Neural progenitor cell (in vitro differentiated cells): ENCODE measurements around the gene SARM1. TPM values are rescaled to one million over a fixed set of nuclear protein-coding genes. Genes with fewer than 3 reads are reported as not detected.
A peak's percentile ranks its signal among the peaks of the same experiment; 100 is the strongest.

Source experiments
- DNase-seq: peaks from one replicate; pipeline ENCODE4 v3.0.0-alpha.2; 2016; ENCODE audit warnings: low spot score
- H2AFZ ChIP-seq: fragments of 200-600 bp; sonication (generic); replicated peaks from 2 replicates; pipeline ENCODE4 v1.6.1; 2016; ENCODE audit warnings: antibody characterized with exemption
- H3F3A ChIP-seq: fragments of 200-600 bp; sonication (generic); 2 replicates; pipeline ENCODE4 v1.6.1; 2016; ENCODE audit warnings: antibody characterized with exemption, low read depth
- H3K27ac ChIP-seq: fragments of 200-600 bp; sonication (generic); 2 replicates; pipeline ENCODE4 v1.5.1; 2016; ENCODE audit warnings: mild to moderate bottlenecking
- H3K27me3 ChIP-seq: fragments of 200-600 bp; sonication (generic); 2 replicates; pipeline ENCODE4 v1.6.1; 2016; ENCODE audit warnings: mild to moderate bottlenecking, moderate library complexity
- H3K36me3 ChIP-seq: fragments of 200-600 bp; sonication (generic); 2 replicates; pipeline ENCODE4 v1.5.1; 2016
- H3K4me1 ChIP-seq: fragments of 200-600 bp; sonication (generic); 2 replicates; pipeline ENCODE4 v1.6.1; 2016; ENCODE audit warnings: mixed run types
- H3K4me2 ChIP-seq: fragments of 200-600 bp; sonication (generic); 2 replicates; pipeline ENCODE4 v1.6.1; 2016
- H3K4me3 ChIP-seq: fragments of 200-600 bp; sonication (generic); 2 replicates; pipeline ENCODE4 v1.5.1; 2016
- H3K79me2 ChIP-seq: fragments of 200-600 bp; sonication (generic); 2 replicates; pipeline ENCODE4 v1.6.1; 2016; ENCODE audit warnings: low read depth
- H3K9ac ChIP-seq: fragments of 200-600 bp; sonication (generic); 2 replicates; pipeline ENCODE4 v1.6.1; 2016
- H3K9me3 ChIP-seq: fragments of 200-600 bp; sonication (generic); 2 replicates; pipeline ENCODE4 v1.5.1; 2016; ENCODE audit warnings: low read depth
- H4K20me1 ChIP-seq: fragments of 200-600 bp; sonication (generic); 2 replicates; pipeline ENCODE4 v1.6.1; 2016; ENCODE audit warnings: low read depth
- H3K27ac Mint-ChIP-seq: 3 replicates; pipeline ENCODE4 v1.8.0; 2021; ENCODE audit warnings: mixed read lengths
- H3K27me3 Mint-ChIP-seq: 2 replicates; pipeline ENCODE4 v1.8.0; 2022; ENCODE audit warnings: low read depth, mild to moderate bottlenecking, inconsistent platforms, moderate library complexity, mixed read lengths; ENCODE audit not compliant: insufficient read depth
- H3K36me3 Mint-ChIP-seq: 3 replicates; pipeline ENCODE4 v1.8.0; 2021; ENCODE audit warnings: mixed read lengths
- H3K4me1 Mint-ChIP-seq: 3 replicates; pipeline ENCODE4 v1.8.0; 2021; ENCODE audit warnings: mixed read lengths
- H3K4me3 Mint-ChIP-seq: 3 replicates; pipeline ENCODE4 v1.8.0; 2021; ENCODE audit warnings: mild to moderate bottlenecking, moderate library complexity, mixed read lengths
- H3K9me3 Mint-ChIP-seq: 3 replicates; pipeline ENCODE4 v1.8.0; 2020; ENCODE audit warnings: mixed read lengths
- CTCF ChIP-seq: fragments of 200-600 bp; sonication (generic); IDR thresholded peaks from 2 replicates; pipeline ENCODE4 v1.5.1; 2017; ENCODE audit warnings: antibody characterized with exemption, mild to moderate bottlenecking
- EZH2 ChIP-seq: fragments of 200-600 bp; sonication (generic); IDR thresholded peaks from 2 replicates; pipeline ENCODE4 v1.6.1; 2017; ENCODE audit warnings: antibody characterized with exemption, mild to moderate bottlenecking, moderate library complexity
- EZH2phosphoT487 ChIP-seq: fragments of 200-600 bp; sonication (generic); IDR thresholded peaks from 2 replicates; pipeline ENCODE4 v1.6.1; 2017; ENCODE audit warnings: antibody characterized with exemption
- total RNA-seq: library from RNA; depleted of rRNA; stranded (reverse); fragments of >200 nt; gene quantifications from 2 replicates; pipeline ENCODE4 v1.2.3, GENCODE V29; 2015; ENCODE audit warnings: low replicate concordance

The SARM1 gene
- total RNA-seq, 1 donor from 2014 or later: 3.1 TPM

GRCh38 chr17:28333083-28333746 lies 38.3 kb upstream of the SARM1 start:
- H3K36me3 ChIP-seq: no peaks in the 10 kb centered on the region
- H3K79me2 ChIP-seq: peaks cover 43% of the 10 kb centered on the region
- no peaks in the 10 kb centered on the region for H3K27me3 ChIP-seq
- Mint-ChIP-seq H3K36me3 (peaks cover 4% of the 10 kb centered on the region), H3K9me3 (no peaks in the 10 kb centered on the region), H3K4me3 (peak overlapping the region; percentile 98), H3K27me3 (peaks cover 2% of the 10 kb centered on the region), H3K4me1 (peaks cover 35% of the 10 kb centered on the region), H3K27ac (no peak overlapping the region)
- no peak overlapping the region for H2AFZ ChIP-seq
- H3F3A ChIP-seq: peaks cover 39% of the 10 kb centered on the region
- H3K4me3 ChIP-seq: no peak overlapping the region
- no peak for TF ChIP-seq CTCF
- TF ChIP-seq EZH2: no peak
- H3K27ac ChIP-seq: no peak overlapping the region
- peaks cover 6% of the 10 kb centered on the region for H3K4me1 ChIP-seq
- no peak overlapping the region for H3K4me2 ChIP-seq
- H3K9me3 ChIP-seq: no peaks in the 10 kb centered on the region
- DNase-seq: no peak
- peaks cover 24% of the 10 kb centered on the region for H4K20me1 ChIP-seq
- no peak overlapping the region for H3K9ac ChIP-seq

- H3K27ac ChIP-seq: no peak overlapping the region
- H3K27ac Mint-ChIP-seq: peak overlapping the region; percentile 35
These were observed 37.3 kb upstream of the SARM1 start for GRCh38 chr17:28334171-28334570.

GRCh38 chr17:28334666-28335200 lies 36.8 kb upstream of the SARM1 start:
- Histone ChIP-seq H3K9me3 (no peaks in the 10 kb centered on the region), H3K4me2 (peak overlapping the region; percentile 83), H4K20me1 (peaks cover 29% of the 10 kb centered on the region), H2AFZ (peak overlapping the region; percentile 93), H3K4me3 (peak overlapping the region; percentile 82), H3K79me2 (peaks cover 44% of the 10 kb centered on the region), H3K36me3 (no peaks in the 10 kb centered on the region), H3K27ac (no peak overlapping the region), H3K4me1 (peaks cover 6% of the 10 kb centered on the region), H3K9ac (peak overlapping the region; percentile 63), H3F3A (peaks cover 25% of the 10 kb centered on the region), H3K27me3 (no peaks in the 10 kb centered on the region)
- H3K27ac Mint-ChIP-seq: peak overlapping the region; percentile 35
- peaks cover 5% of the 10 kb centered on the region for H3K36me3 Mint-ChIP-seq
- peaks cover 31% of the 10 kb centered on the region for H3K4me1 Mint-ChIP-seq
- TF ChIP-seq CTCF (no peak), EZH2 (no peak), EZH2phosphoT487 (no peak)
- DNase-seq: no peak
- no peaks in the 10 kb centered on the region for H3K9me3 Mint-ChIP-seq
- peak overlapping the region; percentile 98 for H3K4me3 Mint-ChIP-seq
- H3K27me3 Mint-ChIP-seq: peaks cover 2% of the 10 kb centered on the region

More at GRCh38 chr17:28334171-28334570, 37.3 kb upstream of the SARM1 start:
- DNase-seq: no peak
- peaks cover 44% of the 10 kb centered on the region for H3K79me2 ChIP-seq
- H3K36me3 ChIP-seq: no peaks in the 10 kb centered on the region
- Mint-ChIP-seq H3K4me1 (peaks cover 31% of the 10 kb centered on the region), H3K9me3 (no peaks in the 10 kb centered on the region), H3K27me3 (peaks cover 2% of the 10 kb centered on the region), H3K4me3 (peak overlapping the region; percentile 98), H3K36me3 (peaks cover 5% of the 10 kb centered on the region)
- H3K9me3 ChIP-seq: no peaks in the 10 kb centered on the region
- H4K20me1 ChIP-seq: peaks cover 29% of the 10 kb centered on the region
- peaks cover 6% of the 10 kb centered on the region for H3K4me1 ChIP-seq
- no peak overlapping the region for H2AFZ ChIP-seq
- TF ChIP-seq EZH2: no peak
- no peaks in the 10 kb centered on the region for H3K27me3 ChIP-seq
- peaks cover 29% of the 10 kb centered on the region for H3F3A ChIP-seq
- H3K4me2 ChIP-seq: peak overlapping the region; percentile 83
- H3K4me3 ChIP-seq: peak overlapping the region; percentile 82
- H3K9ac ChIP-seq: no peak overlapping the region
